Lower lobe of right lung (tissue), 2 donors: Measurements from ENCODE around the gene KIAA1586. TPM values are rescaled to one million over a fixed set of nuclear protein-coding genes. Genes with fewer than 3 reads are reported as not detected.

Experiments used
- ATAC-seq, 2 donors: fragments of 200-7000 bp; cut with Tn5 transposase; one replicate each; pipeline ENCODE4 v1.9.1; 2020 to 2022; ENCODE audit warnings: mild to moderate bottlenecking in 2 of 2, moderate library complexity in 2 of 2
- DNase-seq: peaks from one replicate; pipeline ENCODE4 v3.0.0-alpha.2; 2020
- H3K27ac ChIP-seq: fragments of 200-600 bp; one replicate; pipeline ENCODE4 v1.8.0; 2022
- H3K27me3 ChIP-seq: fragments of 200-600 bp; one replicate; pipeline ENCODE4 v1.8.0; 2022; ENCODE audit warnings: low read depth
- H3K36me3 ChIP-seq: fragments of 200-600 bp; one replicate; pipeline ENCODE4 v1.8.0; 2022; ENCODE audit warnings: mild to moderate bottlenecking
- H3K4me1 ChIP-seq: fragments of 200-600 bp; one replicate; pipeline ENCODE4 v1.8.0; 2022
- H3K4me3 ChIP-seq: fragments of 200-600 bp; one replicate; pipeline ENCODE4 v1.8.0; 2022; ENCODE audit warnings: mild to moderate bottlenecking
- H3K9me3 ChIP-seq: fragments of 200-600 bp; one replicate; pipeline ENCODE4 v1.8.0; 2022
- CTCF ChIP-seq: fragments of 200-600 bp; IDR thresholded peaks from one replicate; pipeline ENCODE4 v1.8.0; 2022; ENCODE audit warnings: antibody characterized with exemption, mild to moderate bottlenecking
- intact Hi-C: fragments of 100-400 bp; cut with DNase I; formaldehyde crosslinking; loops from one replicate; pipeline ENCODE4 v1.11.0; 2022
- total RNA-seq: library from RNA; stranded (reverse); fragmentation: NEBNext Ultra II Directional; extraction: Animal tissue kit (Norgen Biotek cat#: 25700); gene quantifications from one replicate; pipeline ENCODE4 v1.2.1, GENCODE V29; 2021
- donor health status: DM: no; HTN: yes; CAD: no; lungs with severe emphysema.

The KIAA1586 gene
- total RNA-seq, 1 donor from 2014 or later, result 10.2 TPM

GRCh38 chr6:57072108-57072507, 25.6 kb downstream of the KIAA1586 start:
- no peak for DNase-seq
- no peak overlapping the region for H3K27ac ChIP-seq
- intact Hi-C loops, result no loop called here
- no peaks in the 10 kb centered on the region for H3K4me1 ChIP-seq
- no peaks in the 10 kb centered on the region for H3K27me3 ChIP-seq
- no peak for TF ChIP-seq CTCF
- no peak for ATAC-seq
- H3K9me3 ChIP-seq, result no peaks in the 10 kb centered on the region
- no peak overlapping the region for H3K4me3 ChIP-seq
- H3K36me3 ChIP-seq, result no peaks in the 10 kb centered on the region

- no peak overlapping the region for H3K27ac ChIP-seq
- intact Hi-C loops, result no loop called here
- no peak for ATAC-seq
- TF ChIP-seq CTCF, result no peak
- H3K27me3 ChIP-seq, result no peaks in the 10 kb centered on the region
- H3K9me3 ChIP-seq, result no peaks in the 10 kb centered on the region
- DNase-seq, result no peak
- no peaks in the 10 kb centered on the region for H3K36me3 ChIP-seq
- no peaks in the 10 kb centered on the region for H3K4me1 ChIP-seq
- H3K4me3 ChIP-seq, result no peak overlapping the region
These were observed 27.9 kb downstream of the KIAA1586 start for GRCh38 chr6:57074383-57074782.

GRCh38 chr6:57075092-57075491, 28.6 kb downstream of the KIAA1586 start:
- Histone ChIP-seq H3K4me3 (no peak overlapping the region), H3K36me3 (no peaks in the 10 kb centered on the region), H3K9me3 (no peaks in the 10 kb centered on the region), H3K4me1 (no peaks in the 10 kb centered on the region), H3K27ac (no peak overlapping the region), H3K27me3 (no peaks in the 10 kb centered on the region)
- ATAC-seq (no peak), DNase-seq (no peak)
- no peak for TF ChIP-seq CTCF
- intact Hi-C loops, result no loop called here

- intact Hi-C loops, result no loop called here
- Histone ChIP-seq H3K27me3 (no peaks in the 10 kb centered on the region), H3K36me3 (no peaks in the 10 kb centered on the region), H3K9me3 (no peaks in the 10 kb centered on the region), H3K4me1 (no peaks in the 10 kb centered on the region), H3K27ac (no peak overlapping the region), H3K4me3 (no peak overlapping the region)
- no peak for ATAC-seq
- no peak for DNase-seq
- TF ChIP-seq CTCF, result no peak
These were observed 32.2 kb downstream of the KIAA1586 start for GRCh38 chr6:57078531-57079207.

GRCh38 chr6:57085471-57085870, 39.0 kb downstream of the KIAA1586 start:
- Histone ChIP-seq H3K36me3 (no peaks in the 10 kb centered on the region), H3K27ac (no peak overlapping the region), H3K9me3 (no peaks in the 10 kb centered on the region), H3K27me3 (no peaks in the 10 kb centered on the region), H3K4me3 (no peak overlapping the region), H3K4me1 (peaks cover 5% of the 10 kb centered on the region)
- no peak for ATAC-seq
- intact Hi-C loops, result no loop called here
- TF ChIP-seq CTCF, result no peak
- no peak for DNase-seq

- intact Hi-C loops, result no loop called here
These were observed 40.4 kb downstream of the KIAA1586 start for GRCh38 chr6:57086843-57087242.

More at GRCh38 chr6:57086843-57087242, 40.4 kb downstream of the KIAA1586 start:
- Histone ChIP-seq H3K4me1 (peaks cover 11% of the 10 kb centered on the region), H3K4me3 (no peak overlapping the region), H3K36me3 (no peaks in the 10 kb centered on the region), H3K27me3 (no peaks in the 10 kb centered on the region), H3K27ac (no peak overlapping the region), H3K9me3 (no peaks in the 10 kb centered on the region)
- DNase-seq (no peak), ATAC-seq (no peak)
- no peak for TF ChIP-seq CTCF
